ENCODE data around the gene SLC35F4. TPM values are rescaled to one million over a fixed set of nuclear protein-coding genes. Genes with fewer than 3 reads are reported as not detected.

Gene SLC35F4
- total and polyA plus RNA-seq, 2 of the 4 experiments (the other 2 are of a cell fraction), result not detected

GRCh38 chr14:57576498-57576897, 289.4 kb downstream of the SLC35F4 start:
- no peaks in the 10 kb centered on the region for H3K79me1 ChIP-seq (ENCODE audit: low read depth in 1 of 2, low read length in 2 of 2)
- DNase-seq, result no peak
- H3K27me3 ChIP-seq (ENCODE audit: control insufficient read depth, insufficient read depth, low read length), result no peaks in the 10 kb centered on the region
- TF ChIP-seq FOS (IDR thresholded peaks at IDR 0.05; ENCODE audit: low read depth, low read length), result no peak
- no peak for TF ChIP-seq SMC3 (IDR thresholded peaks at IDR 0.05; ENCODE audit: low read depth, low read length)
- no peak for TF ChIP-seq POLR2A (IDR thresholded peaks at IDR 0.05; ENCODE audit: low read depth, low read length)
- TF ChIP-seq CEBPB (IDR thresholded peaks at IDR 0.05; ENCODE audit: low read depth, low read length), result no peak
- TF ChIP-seq MXI1 (IDR thresholded peaks at IDR 0.05; ENCODE audit: borderline replicate concordance, low read depth, low read length), result no peak
- TF ChIP-seq CTCF (conservative IDR thresholded peaks at IDR 0.05; ENCODE audit: low read depth, low read length), result no peak
- no peak for TF ChIP-seq CHD1 (IDR thresholded peaks at IDR 0.05; ENCODE audit: low read depth, low read length)
- no peak for TF ChIP-seq USF2 (IDR thresholded peaks at IDR 0.05; ENCODE audit: low read depth, low read length)
- no peak for TF ChIP-seq MAFK (IDR thresholded peaks at IDR 0.05; ENCODE audit: low read depth, low read length)
- no peak for TF ChIP-seq BHLHE40 (IDR thresholded peaks at IDR 0.05; ENCODE audit: low read depth, low read length)
- no peak for TF ChIP-seq RCOR1 (IDR thresholded peaks at IDR 0.05; ENCODE audit: insufficient replicate concordance, low read length)
- no peak for TF ChIP-seq RFX5 (IDR thresholded peaks at IDR 0.05; ENCODE audit: low read depth, low read length)
- TF ChIP-seq ELK1 (IDR thresholded peaks at IDR 0.05; ENCODE audit: borderline replicate concordance, low read depth, low read length), result no peak
- in situ Hi-C loops (cut with MboI; ENCODE audit: low sequenced_read_pairs) (no loop called here), intact Hi-C loops (cut with micrococcal nuclease) (no loop called here), dilution Hi-C loops (cut with HindIII; ENCODE audit: low sequenced_read_pairs, unreplicated experiment) (no loop called here)
- no peak overlapping the region for H2AFZ ChIP-seq (replicated peaks; ENCODE audit: low read length, poor library complexity)
- no peaks in the 10 kb centered on the region for H3K4me1 ChIP-seq (ENCODE audit: control insufficient read depth, insufficient read depth, low read length)
- no peaks in the 10 kb centered on the region for H4K20me1 ChIP-seq (ENCODE audit: insufficient read depth, low read length)
- no peak overlapping the region for H3K9ac ChIP-seq (ENCODE audit: low read depth, low read length)
- no peak overlapping the region for H3K56ac ChIP-seq (ENCODE audit: extremely low read depth, insufficient read depth, low read length)
- H3K14ac ChIP-seq (replicated peaks; ENCODE audit: low read depth, low read length), result no peak overlapping the region
- H3K27ac ChIP-seq (ENCODE audit: insufficient read depth, low read length), result no peak overlapping the region
- H4K5ac ChIP-seq (ENCODE audit: low read depth, low read length), result no peak overlapping the region
- no TSS peak for BruUV-seq (replicated peaks)
- no peak overlapping the region for H3K4me3 ChIP-seq (ENCODE audit: insufficient read depth, low read depth, low read length)
- H4K8ac ChIP-seq (ENCODE audit: low read depth in 2 of 2, low read length in 2 of 2), result no peak overlapping the region
- no peak overlapping the region for H3K18ac ChIP-seq (ENCODE audit: low read depth, low read length)
- H3K4ac ChIP-seq (ENCODE audit: low read depth, low read length), result no peak overlapping the region
- no peak overlapping the region for H2BK5ac ChIP-seq (ENCODE audit: low read depth, low read length, poor library complexity, severe bottlenecking)
- no peak for ATAC-seq (ENCODE audit: low read depth)
- H4K91ac ChIP-seq (ENCODE audit: insufficient read depth, low read depth, low read length), result no peak overlapping the region
- ChIA-PET CTCF (no interaction called here), POLR2A (ENCODE audit: unreplicated experiment) (no interaction called here)
- WGBS, 2 experiments (ENCODE audit: extremely low coverage in 2 of 2, insufficient read length in 1 of 2), result no CpG with 5 or more reads among the region's 1 CpG
- H2AK9ac ChIP-seq (replicated peaks; ENCODE audit: low read depth, low read length, poor library complexity), result no peak overlapping the region
- H3K4me2 ChIP-seq (ENCODE audit: low read depth, low read length), result no peak overlapping the region
- no peaks in the 10 kb centered on the region; the same call in 1 of the 2 replicates for H3K9me3 ChIP-seq (ENCODE audit: control insufficient read depth, insufficient read depth, low read length)
- H2BK15ac ChIP-seq (ENCODE audit: low read depth, low read length), result no peak overlapping the region
- no peaks in the 10 kb centered on the region for H3K36me3 ChIP-seq (ENCODE audit: control insufficient read depth, insufficient read depth, low read length)
- H3K23ac ChIP-seq (ENCODE audit: low read depth, low read length), result no peak overlapping the region
- no peak overlapping the region for H2BK120ac ChIP-seq (ENCODE audit: low read depth, low read length)
- H2BK20ac ChIP-seq (ENCODE audit: low read depth, low read length), result no peak overlapping the region
- H2AK5ac ChIP-seq (ENCODE audit: low read depth, low read length), result no peak overlapping the region
- H3K9me1 ChIP-seq (ENCODE audit: insufficient read depth, low read length), result no peaks in the 10 kb centered on the region
